GM13976 (cell line): Measurements from ENCODE around the gene ULK3.

Experiments used
- DNase-seq: peaks from one replicate; pipeline ENCODE4 v3.0.0; 2012; ENCODE audit warnings: low spot score
- in situ Hi-C: fragments of 300-500 bp; cut with MboI; formaldehyde crosslinking; loops from one replicate; pipeline ENCODE4 v1.12.0; 2022; ENCODE audit warnings: low sequenced_read_pairs, mixed read lengths, inconsistent platforms; ENCODE audit not compliant: unreplicated experiment
- TF ChIP-seq, protein P1 (sequence below): IDR thresholded peaks from 2 replicates; pipeline ENCODE4 v1.5.1; 2012; ENCODE audit warnings: borderline replicate concordance, mild to moderate bottlenecking; ENCODE audit not compliant: insufficient read depth; ENCODE audit errors: extremely low read depth, missing control alignments, control extremely low read depth

Gene ULK3

DNA sequence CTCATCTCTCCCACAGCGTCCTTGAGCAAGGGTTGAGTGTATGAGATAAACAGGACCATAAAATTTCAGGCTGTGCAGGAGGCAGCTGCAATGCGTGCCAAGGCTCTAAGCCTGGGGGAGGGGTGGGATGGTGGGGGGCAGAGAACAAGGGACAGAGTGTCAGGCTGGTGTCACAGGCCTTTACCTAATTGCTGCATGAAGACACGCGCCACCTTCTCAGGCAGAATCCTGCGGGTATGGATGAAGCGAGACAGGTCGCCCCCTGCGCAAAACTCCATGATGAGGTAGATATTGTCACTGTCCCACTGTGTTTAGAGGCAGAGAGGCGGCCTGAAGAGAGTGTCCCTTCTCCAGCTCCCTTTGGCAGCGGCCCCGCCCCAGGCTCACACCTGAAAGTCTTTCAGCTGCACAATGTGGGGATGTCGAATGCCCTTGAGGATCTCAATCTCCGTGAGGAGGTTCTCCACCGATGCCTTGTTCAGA lies 1.0 kb downstream of the ULK3 start:
- in situ Hi-C loops, result no loop called here
- TF ChIP-seq, protein P1, sequence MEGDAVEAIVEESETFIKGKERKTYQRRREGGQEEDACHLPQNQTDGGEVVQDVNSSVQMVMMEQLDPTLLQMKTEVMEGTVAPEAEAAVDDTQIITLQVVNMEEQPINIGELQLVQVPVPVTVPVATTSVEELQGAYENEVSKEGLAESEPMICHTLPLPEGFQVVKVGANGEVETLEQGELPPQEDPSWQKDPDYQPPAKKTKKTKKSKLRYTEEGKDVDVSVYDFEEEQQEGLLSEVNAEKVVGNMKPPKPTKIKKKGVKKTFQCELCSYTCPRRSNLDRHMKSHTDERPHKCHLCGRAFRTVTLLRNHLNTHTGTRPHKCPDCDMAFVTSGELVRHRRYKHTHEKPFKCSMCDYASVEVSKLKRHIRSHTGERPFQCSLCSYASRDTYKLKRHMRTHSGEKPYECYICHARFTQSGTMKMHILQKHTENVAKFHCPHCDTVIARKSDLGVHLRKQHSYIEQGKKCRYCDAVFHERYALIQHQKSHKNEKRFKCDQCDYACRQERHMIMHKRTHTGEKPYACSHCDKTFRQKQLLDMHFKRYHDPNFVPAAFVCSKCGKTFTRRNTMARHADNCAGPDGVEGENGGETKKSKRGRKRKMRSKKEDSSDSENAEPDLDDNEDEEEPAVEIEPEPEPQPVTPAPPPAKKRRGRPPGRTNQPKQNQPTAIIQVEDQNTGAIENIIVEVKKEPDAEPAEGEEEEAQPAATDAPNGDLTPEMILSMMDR, result no peak
- DNase-seq, result no peak

DNA sequence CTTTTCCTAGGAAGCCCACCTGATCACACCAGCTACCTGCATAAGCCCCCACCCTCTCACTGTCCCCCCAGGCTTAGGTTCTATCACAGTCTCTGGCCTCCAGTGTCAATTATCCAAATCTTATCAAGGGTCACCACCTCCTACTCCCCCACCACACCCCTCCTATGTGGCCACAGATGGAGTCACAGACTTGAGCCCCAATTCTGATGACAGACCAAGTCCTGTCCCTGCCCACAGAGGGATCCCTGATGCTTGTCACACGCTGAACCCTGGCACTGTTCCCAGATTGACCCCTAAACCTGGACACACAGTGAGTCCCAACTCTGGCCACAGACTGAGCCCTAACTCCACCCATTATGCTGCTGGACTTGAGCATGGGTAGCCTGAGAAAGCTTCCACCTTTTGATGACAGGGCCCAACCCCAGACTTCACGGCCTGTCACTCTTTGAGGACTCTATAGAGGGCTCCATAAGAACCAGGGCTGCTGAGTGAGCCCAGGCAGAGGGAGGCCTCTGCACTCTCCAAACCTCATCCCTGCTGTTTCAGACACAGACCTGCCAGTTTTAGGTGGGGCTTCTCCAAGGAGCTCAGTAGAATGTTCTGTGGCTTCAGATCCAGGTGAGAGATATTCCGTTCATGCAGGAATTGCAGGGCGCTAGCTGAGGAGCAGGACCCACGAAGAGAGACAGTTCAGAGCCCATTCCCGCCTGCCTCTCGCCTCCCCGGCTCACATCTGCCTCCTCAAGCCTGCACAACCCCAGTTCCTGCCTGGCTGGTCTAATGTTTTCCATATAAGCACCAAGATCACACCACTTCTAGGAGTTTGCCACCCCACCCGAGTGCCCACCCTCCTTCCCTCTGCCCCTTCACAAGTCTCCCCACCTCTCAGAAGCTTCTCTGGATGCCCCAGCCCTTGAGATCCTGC lies 1.8 kb downstream of the ULK3 start:
- in situ Hi-C loops, result no loop called here
- TF ChIP-seq, protein P1, result no peak
- no peak for DNase-seq

- no peak for DNase-seq
- in situ Hi-C loops, result no loop called here
- TF ChIP-seq, protein P1, result no peak
Observed at GRCh38 chr15:74839526-74840395, 3.2 kb downstream of the ULK3 start.

DNA sequence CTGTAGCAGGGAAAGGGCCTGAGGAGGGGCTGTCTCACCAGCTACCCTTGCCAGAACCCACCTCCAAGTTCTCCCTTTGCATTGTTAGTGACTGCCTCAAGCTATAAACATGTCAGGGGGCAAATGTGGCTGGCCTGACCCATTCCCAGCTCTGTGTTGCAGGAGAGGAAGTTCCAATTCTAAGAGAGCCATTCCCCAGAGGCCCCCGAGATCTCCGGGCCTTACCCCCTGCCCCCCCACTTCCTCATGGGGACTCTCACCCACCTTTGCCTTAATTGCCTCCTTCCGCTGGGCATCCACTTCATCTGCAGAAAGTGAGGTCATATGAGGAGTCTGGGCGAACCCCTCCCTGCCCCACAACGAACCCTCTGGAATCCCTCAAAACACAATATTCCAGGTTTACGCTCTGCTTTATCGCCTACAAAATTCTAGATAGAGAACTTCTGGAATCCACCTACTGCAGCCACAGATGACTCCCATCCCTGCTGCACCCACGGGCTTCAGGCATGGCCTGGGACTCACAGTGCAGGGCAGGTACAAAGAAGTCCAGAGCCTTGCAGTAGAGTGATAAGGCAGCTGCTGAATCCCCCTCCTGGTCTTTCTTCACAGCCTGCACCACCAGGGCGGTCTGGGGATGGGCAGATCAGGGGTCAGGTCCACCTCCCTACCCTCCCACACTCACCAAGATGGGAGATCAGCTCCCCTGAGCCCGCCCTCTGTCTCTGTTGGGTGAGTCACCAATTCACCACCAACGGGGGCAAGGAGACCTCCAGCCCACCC lies 4.0 kb downstream of the ULK3 start:
- in situ Hi-C loops, result no loop called here
- TF ChIP-seq, protein P1, result no peak

GRCh38 chr15:74838137-74838516 lies 4.8 kb downstream of the ULK3 start:
- in situ Hi-C loops, result no loop called here
- no peak for DNase-seq
- TF ChIP-seq, protein P1, result no peak

More for the DNA sequence above, 4.0 kb downstream of the ULK3 start:
- DNase-seq, result no peak

- TF ChIP-seq, protein P1, result no peak
- in situ Hi-C loops, result no loop called here
- DNase-seq, result no peak
Observed at GRCh38 chr15:74837482-74838136, 5.3 kb downstream of the ULK3 start.
